Prostate gland (tissue), 2 donors: ENCODE measurements around the gene SOX15. TPM values are rescaled to one million over a fixed set of nuclear protein-coding genes. Genes with fewer than 3 reads are reported as not detected.

Source experiments
- DNase-seq: peaks from one replicate; pipeline ENCODE4 v3.0.0-alpha.2; 2019; ENCODE audit warnings: low spot score
- H3K27ac ChIP-seq, 2 donors: fragments of 200-600 bp; sonication (generic); 2 replicates each; pipeline ENCODE4 v1.5.1; 2017 to 2019
- H3K27me3 ChIP-seq: fragments of 200-600 bp; sonication (generic); replicated peaks from 2 replicates; pipeline ENCODE4 v1.5.1; 2019; ENCODE audit not compliant: insufficient read depth
- H3K36me3 ChIP-seq, 2 donors: fragments of 200-600 bp; sonication (generic); 1 replicate in 1 of 2; 2 replicates in 1 of 2; pipeline versions ENCODE4 v1.5.1 to v1.8.1; 2017 to 2019
- H3K4me1 ChIP-seq: fragments of 200-600 bp; sonication (generic); replicated peaks from 2 replicates; pipeline ENCODE4 v1.5.1; 2019
- H3K4me3 ChIP-seq, 2 donors: fragments of 200-600 bp; sonication (generic); 2 replicates each; pipeline ENCODE4 v1.5.1; 2017 to 2019
- H3K9me3 ChIP-seq: fragments of 200-600 bp; sonication (generic); 2 replicates; pipeline ENCODE4 v1.5.1; 2017
- POLR2A ChIP-seq: fragments of 450-650 bp; IDR thresholded peaks from one replicate; pipeline ENCODE4 v1.6.1; 2016; ENCODE audit warnings: antibody characterized with exemption, mild to moderate bottlenecking
- POLR2AphosphoS5 ChIP-seq: sonication (generic); formaldehyde crosslinking; IDR thresholded peaks from one replicate; pipeline ENCODE4 v1.6.1; 2017; ENCODE audit warnings: antibody characterized with exemption
- WGBS: methylation state at CpG from one replicate; pipeline ENCODE4 v1.1.5; 2018; 5-methylcytosine and 5-hydroxymethylcytosine counted together
- intact Hi-C: fragments of 100-400 bp; cut with DNase I; formaldehyde crosslinking; loops from one replicate; pipeline ENCODE4 v1.14.2; 2022
- total RNA-seq, 2 donors: library from RNA; depleted of rRNA; stranded (reverse); fragments of >200 nt; gene quantifications; one replicate each; pipeline ENCODE4 v1.1.0, GENCODE V29; 2016
- TF ChIP-seq, protein P1 (sequence below), 4 experiments: fragments of 200-600 bp in 2 of 4; fragments of 450-650 bp in 2 of 4; sonication (generic) in 2 of 4; IDR thresholded peaks; 1 replicate in 3 of 4; 2 replicates in 1 of 4; pipeline ENCODE4 v1.5.1; 2016 to 2019; ENCODE audit warnings: antibody characterized with exemption in 4 of 4, mild to moderate bottlenecking in 2 of 4, moderate library complexity in 2 of 4

The SOX15 gene
- total RNA-seq, 2 donors from 2014 or later = 6.3 to 15.0 TPM

- 25% methylated on average over 25 of the region's 30 CpGs for WGBS
- intact Hi-C loops = no loop called here
- Histone ChIP-seq H3K4me1 (peaks cover 7% of the 10 kb centered on the region), H3K27ac (peak overlapping the region; percentile 76 to 84), H3K27me3 (no peaks in the 10 kb centered on the region), H3K36me3 (peaks cover 0 to 14% of the 10 kb centered on the region in 2 donors), H3K4me3 (peak overlapping the region; percentile 44), H3K9me3 (no peaks in the 10 kb centered on the region)
- TF ChIP-seq, protein P1, sequence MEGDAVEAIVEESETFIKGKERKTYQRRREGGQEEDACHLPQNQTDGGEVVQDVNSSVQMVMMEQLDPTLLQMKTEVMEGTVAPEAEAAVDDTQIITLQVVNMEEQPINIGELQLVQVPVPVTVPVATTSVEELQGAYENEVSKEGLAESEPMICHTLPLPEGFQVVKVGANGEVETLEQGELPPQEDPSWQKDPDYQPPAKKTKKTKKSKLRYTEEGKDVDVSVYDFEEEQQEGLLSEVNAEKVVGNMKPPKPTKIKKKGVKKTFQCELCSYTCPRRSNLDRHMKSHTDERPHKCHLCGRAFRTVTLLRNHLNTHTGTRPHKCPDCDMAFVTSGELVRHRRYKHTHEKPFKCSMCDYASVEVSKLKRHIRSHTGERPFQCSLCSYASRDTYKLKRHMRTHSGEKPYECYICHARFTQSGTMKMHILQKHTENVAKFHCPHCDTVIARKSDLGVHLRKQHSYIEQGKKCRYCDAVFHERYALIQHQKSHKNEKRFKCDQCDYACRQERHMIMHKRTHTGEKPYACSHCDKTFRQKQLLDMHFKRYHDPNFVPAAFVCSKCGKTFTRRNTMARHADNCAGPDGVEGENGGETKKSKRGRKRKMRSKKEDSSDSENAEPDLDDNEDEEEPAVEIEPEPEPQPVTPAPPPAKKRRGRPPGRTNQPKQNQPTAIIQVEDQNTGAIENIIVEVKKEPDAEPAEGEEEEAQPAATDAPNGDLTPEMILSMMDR (IDR thresholded peaks at IDR 0.05) = no peak
- TF ChIP-seq POLR2AphosphoS5 (no peak), POLR2A (no peak)
- no peak for DNase-seq
Observed at GRCh38 chr17:7588553-7589203, 1.2 kb downstream of the SOX15 start.

- Histone ChIP-seq H3K36me3 (peaks cover 0 to 5% of the 10 kb centered on the region in 2 donors), H3K9me3 (no peaks in the 10 kb centered on the region), H3K27ac (peak overlapping the region; percentile 76 to 84), H3K27me3 (no peaks in the 10 kb centered on the region), H3K4me3 (no peak overlapping the region), H3K4me1 (peaks cover 15% of the 10 kb centered on the region)
- no peak for TF ChIP-seq POLR2AphosphoS5
- TF ChIP-seq, protein P1 (IDR thresholded peaks at IDR 0.05) = no peak
- peak; percentile 31 for TF ChIP-seq POLR2A
- no peak for DNase-seq
- WGBS = 49% methylated on average over 12 of the region's 12 CpGs
- intact Hi-C loops = no loop called here
Observed at GRCh38 chr17:7587420-7588151, 2.3 kb downstream of the SOX15 start.

DNA sequence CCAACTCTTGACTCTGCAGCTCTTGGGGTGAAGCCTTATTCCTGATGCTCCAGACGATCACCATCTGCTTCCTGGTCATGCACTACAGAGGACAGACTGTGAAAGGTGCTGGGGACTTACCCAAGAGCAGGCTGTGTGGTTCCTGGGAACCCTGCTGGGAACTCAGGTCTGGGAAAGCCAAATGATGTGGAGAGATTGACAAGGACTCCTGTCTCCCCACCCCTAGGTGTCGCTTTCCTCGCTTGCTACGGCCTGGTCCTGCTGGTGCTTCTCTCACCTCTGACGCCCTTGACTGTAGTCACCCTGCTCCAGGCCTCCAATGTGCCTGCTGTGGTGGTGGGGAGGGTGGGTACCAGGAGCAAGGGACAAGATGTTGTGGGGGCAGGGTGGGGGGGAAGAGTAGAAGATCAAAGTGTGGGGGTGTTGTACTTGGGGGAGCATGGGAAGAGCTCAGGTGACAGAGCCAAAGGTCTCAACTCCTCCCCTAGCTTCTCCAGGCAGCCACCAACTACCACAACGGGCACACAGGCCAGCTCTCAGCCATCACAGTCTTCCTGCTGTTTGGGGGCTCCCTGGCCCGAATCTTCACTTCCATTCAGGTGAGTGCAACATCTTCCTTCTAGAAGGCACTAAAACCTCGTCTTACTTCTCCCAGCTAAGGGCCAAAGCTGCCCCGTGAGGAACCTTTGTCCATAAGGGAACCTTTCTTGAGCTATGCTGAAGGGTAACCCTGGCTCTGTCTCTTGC, 3.0 kb downstream of the SOX15 start:
- intact Hi-C loops = no loop called here
- TF ChIP-seq, protein P1 (IDR thresholded peaks at IDR 0.05) = peak in 2 of 4 experiments; percentile 4 to 10
- TF ChIP-seq POLR2AphosphoS5 (no peak), POLR2A (no peak)
- Histone ChIP-seq H3K9me3 (no peaks in the 10 kb centered on the region), H3K36me3 (no peaks in the 10 kb centered on the region), H3K27me3 (no peaks in the 10 kb centered on the region), H3K4me3 (no peak overlapping the region), H3K27ac (no peak overlapping the region), H3K4me1 (peaks cover 21% of the 10 kb centered on the region)
- DNase-seq = no peak
- WGBS = 63% methylated on average over 9 of the region's 9 CpGs

- TF ChIP-seq POLR2AphosphoS5 (peak; percentile 97), POLR2A (no peak)
- TF ChIP-seq, protein P1 (IDR thresholded peaks at IDR 0.05) = peak in 2 of 4 experiments; percentile 9 to 34
- WGBS = 14% methylated on average over 69 of the region's 69 CpGs
- peak; percentile 96 for DNase-seq
- Histone ChIP-seq H3K27ac (peak within 1 kb of the TSS; percentile 94 to 96), H3K4me3 (peak within 1 kb of the TSS; percentile 38 to 60), H3K27me3 (no peaks in the 10 kb centered on the region), H3K36me3 (no peaks in the 10 kb centered on the region), H3K4me1 (peaks cover 18% of the 10 kb centered on the region), H3K9me3 (no peaks in the 10 kb centered on the region)
- intact Hi-C loops = no loop called here
Observed at GRCh38 chr17:7583253-7584109, 6.4 kb downstream of the SOX15 start, which contains the start of gene MPDU1. Gene MPDU1, plus strand, starts transcription at chr17:7583852. Its CDS starts 11 bp downstream, at chr17:7583863.
